WI38 (cell line): ENCODE data around the gene CAVIN3.

Source experiments
- H3K4me3 ChIP-seq: 2 replicates; pipeline ENCODE4 v1.5.1; 2011; ENCODE audit warnings: low read depth, mild to moderate bottlenecking, control low read depth, low read length
- TF ChIP-seq, protein P1 (sequence below): IDR thresholded peaks from 2 replicates; pipeline ENCODE4 v1.5.1; 2012; ENCODE audit warnings: low read depth, mild to moderate bottlenecking, control low read depth, low read length

Gene CAVIN3

DNA sequence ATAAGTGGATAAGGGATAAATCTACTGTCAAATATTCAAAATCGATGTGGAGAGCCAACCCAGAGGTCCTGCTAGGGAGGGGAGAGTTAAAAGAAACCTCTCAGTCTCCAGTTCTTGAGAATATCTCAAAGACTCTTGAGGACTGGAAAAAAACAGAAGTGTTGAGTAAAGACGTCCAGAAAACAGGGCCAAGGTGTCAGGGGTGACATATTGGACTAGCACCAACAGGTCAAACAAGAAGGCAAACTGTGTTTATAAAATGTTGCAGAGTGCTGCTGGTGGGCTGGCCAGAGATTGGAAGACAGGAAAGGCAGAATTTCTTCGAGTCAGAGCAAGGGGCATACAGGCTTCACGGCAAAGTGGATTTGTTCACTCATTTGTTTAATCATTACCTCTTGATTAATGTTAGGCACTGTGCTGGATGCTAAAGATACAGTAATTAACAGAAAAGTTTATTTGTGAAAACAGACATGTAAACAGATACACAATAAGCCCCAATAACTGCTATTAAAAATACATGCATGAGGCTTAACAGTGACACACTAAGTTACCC is 36.3 kb upstream of the CAVIN3 start:
- H3K4me3 ChIP-seq = no peak overlapping the region
- TF ChIP-seq, protein P1, sequence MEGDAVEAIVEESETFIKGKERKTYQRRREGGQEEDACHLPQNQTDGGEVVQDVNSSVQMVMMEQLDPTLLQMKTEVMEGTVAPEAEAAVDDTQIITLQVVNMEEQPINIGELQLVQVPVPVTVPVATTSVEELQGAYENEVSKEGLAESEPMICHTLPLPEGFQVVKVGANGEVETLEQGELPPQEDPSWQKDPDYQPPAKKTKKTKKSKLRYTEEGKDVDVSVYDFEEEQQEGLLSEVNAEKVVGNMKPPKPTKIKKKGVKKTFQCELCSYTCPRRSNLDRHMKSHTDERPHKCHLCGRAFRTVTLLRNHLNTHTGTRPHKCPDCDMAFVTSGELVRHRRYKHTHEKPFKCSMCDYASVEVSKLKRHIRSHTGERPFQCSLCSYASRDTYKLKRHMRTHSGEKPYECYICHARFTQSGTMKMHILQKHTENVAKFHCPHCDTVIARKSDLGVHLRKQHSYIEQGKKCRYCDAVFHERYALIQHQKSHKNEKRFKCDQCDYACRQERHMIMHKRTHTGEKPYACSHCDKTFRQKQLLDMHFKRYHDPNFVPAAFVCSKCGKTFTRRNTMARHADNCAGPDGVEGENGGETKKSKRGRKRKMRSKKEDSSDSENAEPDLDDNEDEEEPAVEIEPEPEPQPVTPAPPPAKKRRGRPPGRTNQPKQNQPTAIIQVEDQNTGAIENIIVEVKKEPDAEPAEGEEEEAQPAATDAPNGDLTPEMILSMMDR = no peak

- TF ChIP-seq, protein P1 = no peak
- no peak overlapping the region for H3K4me3 ChIP-seq
Observed at GRCh38 chr11:6354651-6355485, 34.6 kb upstream of the CAVIN3 start.

DNA sequence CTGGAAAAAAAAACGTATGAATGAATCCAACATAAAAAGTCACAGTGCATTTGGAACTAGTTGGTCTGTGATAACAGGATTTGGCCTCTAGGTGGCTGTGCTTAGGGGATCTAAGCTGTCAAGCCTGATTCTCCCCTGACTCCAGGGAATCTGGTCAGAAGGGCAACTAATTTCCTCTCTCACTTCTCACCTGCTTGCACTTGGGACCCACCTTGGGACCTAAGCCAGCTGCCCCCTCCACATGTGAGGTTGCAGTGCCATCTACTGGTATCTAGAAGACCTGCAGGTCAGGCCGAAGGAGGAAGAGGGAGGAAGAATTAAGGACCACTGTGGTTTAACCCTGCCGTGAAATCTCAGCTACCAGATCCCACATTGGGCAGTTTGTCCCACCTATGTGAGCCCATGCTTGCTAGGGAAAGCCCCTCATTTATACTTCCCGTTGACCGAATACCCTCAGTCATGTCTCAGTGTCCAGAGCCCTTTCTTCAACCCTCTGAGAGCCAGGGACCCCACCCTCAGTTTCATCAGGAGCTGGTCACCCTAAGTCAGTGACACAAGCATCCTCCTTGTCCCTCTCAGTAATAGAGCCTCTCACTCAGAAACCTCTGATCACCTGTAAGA is 33.2 kb upstream of the CAVIN3 start:
- TF ChIP-seq, protein P1 = peak; percentile 96
- no peak overlapping the region for H3K4me3 ChIP-seq

DNA sequence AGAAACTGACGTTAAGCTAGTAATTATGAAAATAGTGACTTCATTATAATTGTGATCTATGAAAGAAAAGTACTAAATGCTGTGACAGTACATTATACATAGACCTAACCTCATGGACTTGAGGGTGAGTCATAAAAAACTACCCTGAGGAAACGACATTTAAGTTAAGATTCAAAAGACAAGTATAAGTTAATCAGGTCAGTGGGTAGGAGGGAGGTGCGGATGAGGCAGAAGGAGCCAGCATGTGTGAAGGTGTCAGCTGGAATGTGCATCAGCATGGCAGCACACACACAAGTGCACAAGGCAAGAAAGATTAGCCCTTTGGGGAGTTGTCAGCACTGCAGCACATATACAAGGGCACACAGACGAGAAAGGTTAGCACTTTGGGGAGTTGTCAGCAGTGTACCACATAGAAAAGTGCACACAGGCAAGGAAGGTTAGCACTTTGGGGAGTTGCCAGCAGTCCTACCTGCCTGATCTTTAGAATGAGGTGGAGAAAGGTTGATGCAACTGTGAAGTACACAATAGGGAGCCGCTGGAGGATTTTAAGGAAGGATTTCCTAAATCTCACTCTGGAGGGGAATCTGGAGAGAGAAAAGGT is 31.6 kb upstream of the CAVIN3 start:
- no peak overlapping the region for H3K4me3 ChIP-seq
- TF ChIP-seq, protein P1 = no peak

DNA sequence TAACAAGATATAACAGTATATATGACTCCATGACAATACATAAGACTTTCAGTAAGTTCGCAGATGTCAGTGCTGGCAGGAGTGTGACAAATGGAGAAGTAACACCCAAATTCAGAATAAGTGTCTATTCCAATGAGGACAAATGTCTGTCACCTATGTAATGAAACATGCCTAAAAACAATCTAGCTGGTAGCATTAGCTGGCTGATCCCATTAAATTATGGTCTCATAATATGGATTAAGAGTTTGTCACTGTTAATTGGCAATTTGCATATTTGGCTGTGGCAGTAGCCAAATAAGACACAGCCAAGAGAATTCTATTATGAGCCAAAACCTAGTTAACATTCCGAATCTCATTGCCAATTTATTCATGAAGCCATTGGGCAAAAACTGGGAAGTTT is 30.2 kb upstream of the CAVIN3 start:
- TF ChIP-seq, protein P1 = no peak
- no peak overlapping the region for H3K4me3 ChIP-seq

GRCh38 chr11:6350043-6350442 is 29.7 kb upstream of the CAVIN3 start:
- TF ChIP-seq, protein P1 = no peak
- no peak overlapping the region for H3K4me3 ChIP-seq
